Left lung (tissue), 10 donors: ENCODE measurements around the gene C10orf71. TPM values are rescaled to one million over a fixed set of nuclear protein-coding genes. Genes with fewer than 3 reads are reported as not detected.
A peak's percentile ranks its signal among the peaks of the same experiment; 100 is the strongest.

ENCODE experiments used
- ATAC-seq: fragments of 200-7000 bp; cut with Tn5 transposase; one replicate; pipeline ENCODE4 v1.9.1; 2020; ENCODE audit warnings: moderate library complexity
- DNase-seq, 4 donors: peaks; one replicate each; pipeline ENCODE4 v3.0.0-alpha.2; 2013 to 2020
- H3K27ac ChIP-seq, 2 donors: fragments of 200-600 bp; sonication (generic) in 1 of 2; one replicate each; pipeline versions ENCODE4 v1.5.0 to v1.8.0; 2020 to 2021
- H3K27me3 ChIP-seq, 2 donors: fragments of 200-600 bp; sonication (generic) in 1 of 2; one replicate each; pipeline versions ENCODE4 v1.5.0 to v1.8.0; 2020 to 2021
- H3K36me3 ChIP-seq, 2 donors: fragments of 200-600 bp; sonication (generic) in 1 of 2; one replicate each; pipeline versions ENCODE4 v1.5.0 to v1.8.0; 2020 to 2021
- H3K4me1 ChIP-seq, 2 donors: fragments of 200-600 bp; one replicate each; pipeline ENCODE4 v1.8.0; 2021
- H3K4me3 ChIP-seq, 2 donors: fragments of 200-600 bp; sonication (generic) in 1 of 2; one replicate each; pipeline versions ENCODE4 v1.5.0 to v1.8.0; 2020 to 2021; ENCODE audit warnings: mild to moderate bottlenecking in 1 of 2
- H3K9me3 ChIP-seq, 2 donors: fragments of 200-600 bp; sonication (generic) in 1 of 2; one replicate each; pipeline versions ENCODE4 v1.5.0 to v1.8.0; 2020 to 2021
- CTCF ChIP-seq, 2 donors: fragments of 200-600 bp; sonication (generic) in 1 of 2; IDR thresholded peaks; one replicate each; pipeline versions ENCODE4 v1.5.0 to v1.8.0; 2021; ENCODE audit warnings: antibody characterized with exemption in 2 of 2
- intact Hi-C, 2 donors: fragments of 100-400 bp; cut with DNase I; formaldehyde crosslinking; loops; one replicate each; pipeline versions ENCODE4 v1.11.2 to v1.14.2; 2022
- polyA plus RNA-seq, 6 donors: library from polyadenylated mRNA; unstranded; fragments of 120-200 nt; gene quantifications; one replicate each; pipeline ENCODE4 v1.2.1, GENCODE V29; 2013; ENCODE audit not compliant: insufficient read length in 6 of 6
- total RNA-seq, 2 donors: library from RNA; stranded (reverse); fragmentation: NEBNext Ultra II Directional; extraction: Animal tissue kit (Norgen Biotek cat#: 25700); gene quantifications; one replicate each; pipeline ENCODE4 v1.2.1, GENCODE V29; 2021
- donor health status: DM: no; HTN: yes; CAD: no.
- donor health status: DM: no; HTN: no; CAD: no.

Gene C10orf71
- total and polyA plus RNA-seq, 8 donors = not detected

- Histone ChIP-seq H3K27ac (no peak overlapping the region), H3K27me3 (no peaks in the 10 kb centered on the region), H3K4me3 (no peak overlapping the region), H3K9me3 (no peaks in the 10 kb centered on the region), H3K36me3 (no peaks in the 10 kb centered on the region), H3K4me1 (peaks cover 0 to 43% of the 10 kb centered on the region in 2 donors)
- no peak for TF ChIP-seq CTCF (IDR thresholded peaks at IDR 0.05)
- peak in 1 of 4 donors; percentile 12 for DNase-seq
- ATAC-seq = no peak
- intact Hi-C loops = no loop called here
Observed at GRCh38 chr10:49281461-49281860, 17.5 kb upstream of the C10orf71 start.

- ATAC-seq (no peak), DNase-seq (no peak)
- Histone ChIP-seq H3K9me3 (no peaks in the 10 kb centered on the region), H3K27ac (no peak overlapping the region), H3K4me3 (no peak overlapping the region), H3K36me3 (no peaks in the 10 kb centered on the region), H3K27me3 (no peaks in the 10 kb centered on the region), H3K4me1 (peaks cover 0 to 46% of the 10 kb centered on the region in 2 donors)
- intact Hi-C loops = no loop called here
- no peak for TF ChIP-seq CTCF (IDR thresholded peaks at IDR 0.05)
Observed at GRCh38 chr10:49282306-49282705, 16.7 kb upstream of the C10orf71 start.

GRCh38 chr10:49282879-49283341 is 16.1 kb upstream of the C10orf71 start:
- peak overlapping the region in 1 of 2 donors; percentile 18 for H3K27ac ChIP-seq
- no peaks in the 10 kb centered on the region for H3K9me3 ChIP-seq
- no peaks in the 10 kb centered on the region for H3K36me3 ChIP-seq
- peak; percentile 34 for ATAC-seq
- peaks cover 0 to 46% of the 10 kb centered on the region in 2 donors for H3K4me1 ChIP-seq
- no peak overlapping the region for H3K4me3 ChIP-seq
- TF ChIP-seq CTCF (IDR thresholded peaks at IDR 0.05) = no peak
- intact Hi-C loops = no loop called here
- peak in 1 of 4 donors; percentile 32 for DNase-seq
- no peaks in the 10 kb centered on the region for H3K27me3 ChIP-seq

- no peak for ATAC-seq
- intact Hi-C loops = no loop called here
- TF ChIP-seq CTCF (IDR thresholded peaks at IDR 0.05) = no peak
Observed at GRCh38 chr10:49283491-49283890, 15.5 kb upstream of the C10orf71 start.

GRCh38 chr10:49284356-49284755 is 14.6 kb upstream of the C10orf71 start:
- no peak overlapping the region for H3K4me3 ChIP-seq
- no peak for ATAC-seq
- intact Hi-C loops = no loop called here
- TF ChIP-seq CTCF (IDR thresholded peaks at IDR 0.05) = no peak
- peaks cover 0 to 46% of the 10 kb centered on the region in 2 donors for H3K4me1 ChIP-seq
- DNase-seq = peak in 1 of 4 donors; percentile 22
- peak overlapping the region in 1 of 2 donors; percentile 81 for H3K27ac ChIP-seq
- no peaks in the 10 kb centered on the region for H3K36me3 ChIP-seq
- no peaks in the 10 kb centered on the region for H3K27me3 ChIP-seq
- H3K9me3 ChIP-seq = no peaks in the 10 kb centered on the region

More at GRCh38 chr10:49283491-49283890, 15.5 kb upstream of the C10orf71 start:
- no peak overlapping the region for H3K4me3 ChIP-seq
- peaks cover 0 to 46% of the 10 kb centered on the region in 2 donors for H3K4me1 ChIP-seq
- H3K27ac ChIP-seq = no peak overlapping the region
- DNase-seq = peak in 1 of 4 donors; percentile 22
- H3K36me3 ChIP-seq = no peaks in the 10 kb centered on the region
- no peaks in the 10 kb centered on the region for H3K27me3 ChIP-seq
- no peaks in the 10 kb centered on the region for H3K9me3 ChIP-seq
